ENCODE results near the gene PACRG.

PACRG gene

DNA sequence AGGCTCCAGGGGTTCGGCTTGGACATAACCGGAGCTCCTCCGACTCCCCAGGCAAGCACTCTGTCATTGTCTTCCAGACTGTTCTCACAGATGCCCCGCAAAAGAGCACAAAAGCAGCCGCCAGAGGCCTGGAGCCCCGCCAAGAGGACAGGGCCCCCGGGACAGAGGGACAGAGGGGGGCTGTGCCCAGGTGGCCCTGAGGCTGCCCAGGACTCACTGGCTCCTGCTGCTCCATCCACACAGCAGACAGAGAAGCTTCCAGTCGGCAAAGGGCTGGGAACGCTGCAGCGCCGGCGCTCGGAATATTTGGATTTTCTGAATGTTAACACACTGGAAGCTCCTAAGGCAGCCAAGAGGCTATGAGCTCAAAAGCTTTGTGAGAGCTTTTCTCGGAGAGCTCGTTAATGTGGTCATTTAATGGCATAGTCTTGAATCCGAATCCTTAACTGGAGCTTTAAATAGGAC is 618.8 kb downstream of the PACRG start:
- H3K27ac ChIP-seq: peak overlapping the region in 1 of 2 donors; percentile 65
- TF ChIP-seq, protein P1, sequence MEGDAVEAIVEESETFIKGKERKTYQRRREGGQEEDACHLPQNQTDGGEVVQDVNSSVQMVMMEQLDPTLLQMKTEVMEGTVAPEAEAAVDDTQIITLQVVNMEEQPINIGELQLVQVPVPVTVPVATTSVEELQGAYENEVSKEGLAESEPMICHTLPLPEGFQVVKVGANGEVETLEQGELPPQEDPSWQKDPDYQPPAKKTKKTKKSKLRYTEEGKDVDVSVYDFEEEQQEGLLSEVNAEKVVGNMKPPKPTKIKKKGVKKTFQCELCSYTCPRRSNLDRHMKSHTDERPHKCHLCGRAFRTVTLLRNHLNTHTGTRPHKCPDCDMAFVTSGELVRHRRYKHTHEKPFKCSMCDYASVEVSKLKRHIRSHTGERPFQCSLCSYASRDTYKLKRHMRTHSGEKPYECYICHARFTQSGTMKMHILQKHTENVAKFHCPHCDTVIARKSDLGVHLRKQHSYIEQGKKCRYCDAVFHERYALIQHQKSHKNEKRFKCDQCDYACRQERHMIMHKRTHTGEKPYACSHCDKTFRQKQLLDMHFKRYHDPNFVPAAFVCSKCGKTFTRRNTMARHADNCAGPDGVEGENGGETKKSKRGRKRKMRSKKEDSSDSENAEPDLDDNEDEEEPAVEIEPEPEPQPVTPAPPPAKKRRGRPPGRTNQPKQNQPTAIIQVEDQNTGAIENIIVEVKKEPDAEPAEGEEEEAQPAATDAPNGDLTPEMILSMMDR (IDR thresholded peaks at IDR 0.05): no peak
- no peak for DNase-seq (ENCODE audit: low spot score)
- peak overlapping the region; percentile 61 for H3K4me3 ChIP-seq

DNA sequence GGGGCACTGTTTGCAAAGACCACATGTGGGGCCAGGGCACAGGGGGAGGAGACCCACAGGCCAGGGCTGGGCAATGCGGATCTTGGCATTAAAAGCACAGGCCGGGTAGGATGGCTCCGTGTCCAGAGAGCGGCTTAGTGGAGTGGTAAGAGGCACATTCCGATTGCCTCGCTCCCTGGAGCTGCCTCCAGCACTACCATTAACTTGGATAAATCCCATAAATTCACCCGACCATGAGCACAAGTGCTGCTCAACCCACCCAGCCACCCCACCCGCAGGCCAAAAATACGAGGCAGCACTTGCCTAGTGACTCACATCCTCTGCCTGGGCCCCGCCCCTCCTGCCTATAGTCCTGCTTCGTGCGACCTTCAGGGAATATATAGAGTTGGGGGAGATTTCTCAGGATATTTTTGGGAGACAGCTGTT is 619.3 kb downstream of the PACRG start:
- H3K4me3 ChIP-seq: peak overlapping the region; percentile 61
- H3K27ac ChIP-seq: peak overlapping the region in 1 of 2 donors; percentile 65
- TF ChIP-seq, protein P1 (IDR thresholded peaks at IDR 0.05): no peak
- DNase-seq (ENCODE audit: low spot score): no peak

DNA sequence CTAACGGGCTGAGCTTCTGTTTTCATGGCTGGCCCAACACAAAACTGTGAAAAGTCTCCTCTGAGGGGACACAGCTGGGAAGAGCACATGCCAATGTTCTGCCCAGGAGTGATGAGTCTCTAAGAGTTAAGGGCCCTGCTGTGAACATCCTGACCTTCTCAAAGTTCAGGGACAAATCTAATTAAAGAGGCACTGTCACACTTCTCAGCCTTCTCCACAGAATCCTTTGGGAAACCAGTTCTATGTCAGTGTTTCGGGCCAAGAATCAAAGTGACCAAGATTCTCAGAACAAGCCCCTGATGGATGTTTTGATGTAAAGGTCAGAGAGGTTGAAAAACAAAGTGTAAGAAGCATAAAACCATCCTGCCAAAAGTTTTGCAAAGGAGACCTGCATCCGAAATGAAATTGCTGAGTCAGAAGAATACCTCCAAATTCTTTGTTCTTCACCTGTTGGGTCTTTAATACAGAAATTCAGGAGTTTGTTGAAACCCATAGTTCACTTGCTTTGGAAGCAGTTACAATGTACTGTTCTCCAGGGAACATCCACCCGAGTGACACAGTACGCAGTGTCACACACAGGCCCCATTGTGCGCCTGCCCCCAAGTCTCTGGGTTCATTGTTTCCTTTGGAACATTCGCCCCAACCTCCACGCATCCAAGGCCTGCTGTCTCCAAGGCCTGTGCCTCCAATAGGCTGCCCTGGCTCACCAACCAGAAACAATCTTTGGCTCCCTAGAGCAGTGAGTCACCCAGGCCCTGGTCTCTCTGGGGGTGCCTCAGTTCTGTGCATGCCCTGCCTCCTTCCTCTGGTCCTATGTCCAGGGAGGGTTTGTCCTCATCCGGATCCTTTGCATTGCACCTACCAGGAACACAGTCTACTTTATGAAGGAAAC is 621.3 kb downstream of the PACRG start:
- DNase-seq (ENCODE audit: low spot score): no peak
- TF ChIP-seq, protein P1 (IDR thresholded peaks at IDR 0.05): no peak
- peak overlapping the region in 1 of 2 donors; percentile 41 for H3K27ac ChIP-seq
- H3K4me3 ChIP-seq: no peak overlapping the region

DNA sequence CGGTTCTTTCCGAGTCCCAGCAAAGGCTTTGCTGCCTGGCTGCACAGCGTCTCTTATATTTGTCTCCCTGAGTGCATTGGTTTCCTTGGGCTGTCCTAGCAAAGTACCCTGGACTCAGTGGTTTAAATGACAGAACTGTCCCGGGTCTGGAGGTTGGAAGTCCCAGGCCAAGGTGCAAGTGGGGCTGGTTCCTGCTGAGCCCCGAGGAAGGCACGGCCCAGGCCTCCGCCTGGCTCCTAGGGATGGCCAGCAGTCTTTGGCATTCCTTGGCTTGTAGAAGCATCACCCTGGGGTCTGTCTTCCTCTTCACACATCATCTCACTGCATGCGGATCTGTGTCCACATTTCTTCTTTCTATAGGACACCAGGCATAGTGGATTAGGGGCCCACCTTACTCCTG is 621.9 kb downstream of the PACRG start:
- no peak overlapping the region for H3K4me3 ChIP-seq
- TF ChIP-seq, protein P1 (IDR thresholded peaks at IDR 0.05): no peak
- DNase-seq (ENCODE audit: low spot score): no peak
- no peak overlapping the region for H3K27ac ChIP-seq

DNA sequence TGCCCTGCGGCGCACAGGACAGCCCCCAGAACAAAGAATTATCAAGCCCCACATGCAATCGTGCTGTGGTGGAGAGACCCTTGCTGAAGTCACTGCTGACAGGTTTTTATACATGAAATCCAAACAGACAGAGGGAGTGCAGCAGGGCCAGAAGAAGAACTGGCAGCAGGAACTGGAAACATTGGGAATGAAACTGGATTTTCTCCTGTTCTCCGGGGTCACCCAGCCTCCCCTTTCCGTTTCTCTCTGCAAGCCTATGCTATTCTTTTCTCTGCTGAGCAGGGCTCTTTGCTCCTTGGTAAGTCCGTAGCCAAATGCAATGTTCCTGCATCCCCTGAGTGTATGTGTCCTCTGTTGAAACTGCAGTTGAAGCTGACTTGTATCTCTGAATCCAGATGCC is 623.2 kb downstream of the PACRG start:
- Histone ChIP-seq H3K27ac (no peak overlapping the region), H3K4me3 (no peak overlapping the region)
- TF ChIP-seq, protein P1 (IDR thresholded peaks at IDR 0.05): no peak

DNA sequence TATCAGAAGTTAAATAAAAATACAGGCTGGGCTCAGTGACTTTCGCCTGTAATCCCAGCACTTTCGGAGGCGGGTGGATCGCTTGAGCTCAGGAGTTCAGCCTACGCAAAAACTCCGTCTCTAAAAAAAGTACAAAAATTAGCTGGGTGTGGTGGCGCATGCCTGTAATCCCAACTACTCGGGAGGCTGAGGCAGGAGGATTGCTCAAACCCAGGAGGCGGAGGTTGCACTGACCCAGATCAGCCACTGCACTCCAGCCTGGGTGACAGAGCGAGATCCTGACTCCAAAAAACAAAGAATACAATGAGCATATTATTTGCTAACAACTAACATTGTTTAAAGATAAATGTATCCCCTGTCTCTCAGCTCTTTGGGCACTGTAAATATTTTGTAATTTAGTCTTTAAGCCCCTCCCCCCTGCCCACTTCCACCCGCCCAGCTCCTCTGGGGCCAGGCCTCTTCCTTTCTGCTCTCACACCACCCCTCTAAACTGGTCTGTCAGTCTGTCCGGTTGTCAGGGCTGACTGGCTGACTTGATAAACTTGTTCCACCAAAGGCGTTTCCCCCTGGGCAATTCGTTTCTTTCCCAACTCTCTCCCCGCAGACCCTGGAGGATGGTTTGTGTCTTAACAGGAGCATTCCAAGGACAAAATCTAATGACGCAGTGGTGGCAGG is 624.4 kb downstream of the PACRG start:
- TF ChIP-seq, protein P1 (IDR thresholded peaks at IDR 0.05): no peak
- no peak for DNase-seq (ENCODE audit: low spot score)
- peak overlapping the region in 1 of 2 donors; percentile 61 for H3K27ac ChIP-seq
- H3K4me3 ChIP-seq: no peak overlapping the region

More for the DNA sequence above, 623.2 kb downstream of the PACRG start:
- DNase-seq (ENCODE audit: low spot score): no peak
